ENCODE results near the gene PTOV1. TPM values are rescaled to one million over a fixed set of nuclear protein-coding genes. Genes with fewer than 3 reads are reported as not detected.

Gene PTOV1
- total and polyA plus RNA-seq, 7 donors: 52.2 to 105 (median 63.8) TPM

- Histone ChIP-seq H3K36me3 (peaks cover 18 to 46% (median 36%) of the 10 kb centered on the region in 4 donors), H3K4me3 (no peak overlapping the region)
- 94 to 97% methylated on average over 11 of the region's 11 CpGs for WGBS, 2 donors
These were observed 11.2 kb upstream of the PTOV1 start for GRCh38 chr19:49839713-49840112.

GRCh38 chr19:49840321-49840720, 10.6 kb upstream of the PTOV1 start:
- 89 to 98% methylated on average over 11 of the region's 11 CpGs for WGBS, 2 donors
- TF ChIP-seq CTCF (IDR thresholded peaks at IDR 0.05) (peak in 1 of 4 experiments; percentile 8), POLR2A (IDR thresholded peaks at IDR 0.05) (no peak)
- peaks cover 0 to 16% (median 7%) of the 10 kb centered on the region in 4 donors for H3K4me1 ChIP-seq

More at GRCh38 chr19:49839713-49840112, 11.2 kb upstream of the PTOV1 start:
- Histone ChIP-seq H3K4me1 (peaks cover 0 to 16% (median 7%) of the 10 kb centered on the region in 4 donors), H3K9me3 (no peaks in the 10 kb centered on the region), H3K27ac (peak overlapping the region in 3 of 4 donors; percentile 67 to 73 (median 69)), H3K27me3 (no peaks in the 10 kb centered on the region)
- intact Hi-C loops (cut with DNase I): no loop called here
- TF ChIP-seq EP300 (IDR thresholded peaks at IDR 0.05): no peak
- TF ChIP-seq CTCF (IDR thresholded peaks at IDR 0.05): no peak
- TF ChIP-seq POLR2AphosphoS5 (IDR thresholded peaks at IDR 0.05): peak in 2 of 4 donors; percentile 43 to 58
- no peak for TF ChIP-seq POLR2A (IDR thresholded peaks at IDR 0.05)
- DNase-seq: no peak

GRCh38 chr19:49840736-49841249, 10.2 kb upstream of the PTOV1 start:
- DNase-seq: no peak
- H3K4me3 ChIP-seq: no peak overlapping the region
- intact Hi-C loops (cut with DNase I): no loop called here
- 94% methylated on average over 17 of the region's 17 CpGs for WGBS, 2 donors
- no peaks in the 10 kb centered on the region for H3K27me3 ChIP-seq
- H3K27ac ChIP-seq: peak overlapping the region in 3 of 4 donors; percentile 67 to 73 (median 69)
- no peak for TF ChIP-seq CTCF (IDR thresholded peaks at IDR 0.05)
- no peak for TF ChIP-seq POLR2AphosphoS5 (IDR thresholded peaks at IDR 0.05)
- no peak for TF ChIP-seq EP300 (IDR thresholded peaks at IDR 0.05)
- TF ChIP-seq POLR2A (IDR thresholded peaks at IDR 0.05): no peak
- peaks cover 12 to 36% (median 25%) of the 10 kb centered on the region in 4 donors for H3K36me3 ChIP-seq
- no peaks in the 10 kb centered on the region for H3K9me3 ChIP-seq
- peaks cover 0 to 16% (median 7%) of the 10 kb centered on the region in 4 donors for H3K4me1 ChIP-seq

More at GRCh38 chr19:49840321-49840720, 10.6 kb upstream of the PTOV1 start:
- Histone ChIP-seq H3K4me3 (no peak overlapping the region), H3K27me3 (no peaks in the 10 kb centered on the region), H3K27ac (peak overlapping the region in 3 of 4 donors; percentile 67 to 73 (median 69)), H3K36me3 (peaks cover 17 to 40% (median 29%) of the 10 kb centered on the region in 4 donors), H3K9me3 (no peaks in the 10 kb centered on the region)
- no peak for DNase-seq
- intact Hi-C loops (cut with DNase I): no loop called here

- intact Hi-C loops (cut with DNase I): no loop called here
- 75 to 86% methylated on average over 3 of the region's 3 CpGs for WGBS, 2 donors
- TF ChIP-seq CTCF (IDR thresholded peaks at IDR 0.05) (no peak), POLR2A (IDR thresholded peaks at IDR 0.05) (no peak), POLR2AphosphoS5 (IDR thresholded peaks at IDR 0.05) (no peak), EP300 (IDR thresholded peaks at IDR 0.05) (no peak)
These were observed 7.7 kb upstream of the PTOV1 start for GRCh38 chr19:49843265-49843664.

More at GRCh38 chr19:49843265-49843664, 7.7 kb upstream of the PTOV1 start:
- Histone ChIP-seq H3K9me3 (no peaks in the 10 kb centered on the region), H3K27me3 (no peaks in the 10 kb centered on the region), H3K27ac (no peak overlapping the region), H3K4me3 (no peak overlapping the region), H3K36me3 (peaks cover 0 to 12% (median 8%) of the 10 kb centered on the region in 4 donors), H3K4me1 (peaks cover 0 to 16% (median 7%) of the 10 kb centered on the region in 4 donors)
- no peak for DNase-seq
